ENCODE results near the gene NFIA.

DNA sequence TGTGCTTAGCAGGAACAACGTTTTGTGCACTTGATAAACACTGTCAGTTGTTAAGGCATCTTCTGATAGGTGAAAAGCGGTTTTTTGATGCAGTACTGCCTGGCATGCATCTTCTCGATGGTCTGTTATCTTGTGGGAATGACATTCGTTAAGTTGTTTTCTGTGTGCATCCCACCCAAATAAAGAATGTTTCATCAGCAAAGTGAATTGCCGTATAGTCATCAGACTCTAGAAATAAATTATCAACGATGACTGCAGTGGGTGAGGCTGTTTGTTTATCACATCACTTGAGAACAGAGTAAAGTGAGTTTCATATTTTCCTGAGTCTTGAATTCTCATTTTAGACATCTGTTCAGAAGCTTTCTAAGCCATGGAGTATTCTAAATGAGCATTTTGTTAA is 34.1 kb downstream of the NFIA start:
- TF ChIP-seq, protein P1, sequence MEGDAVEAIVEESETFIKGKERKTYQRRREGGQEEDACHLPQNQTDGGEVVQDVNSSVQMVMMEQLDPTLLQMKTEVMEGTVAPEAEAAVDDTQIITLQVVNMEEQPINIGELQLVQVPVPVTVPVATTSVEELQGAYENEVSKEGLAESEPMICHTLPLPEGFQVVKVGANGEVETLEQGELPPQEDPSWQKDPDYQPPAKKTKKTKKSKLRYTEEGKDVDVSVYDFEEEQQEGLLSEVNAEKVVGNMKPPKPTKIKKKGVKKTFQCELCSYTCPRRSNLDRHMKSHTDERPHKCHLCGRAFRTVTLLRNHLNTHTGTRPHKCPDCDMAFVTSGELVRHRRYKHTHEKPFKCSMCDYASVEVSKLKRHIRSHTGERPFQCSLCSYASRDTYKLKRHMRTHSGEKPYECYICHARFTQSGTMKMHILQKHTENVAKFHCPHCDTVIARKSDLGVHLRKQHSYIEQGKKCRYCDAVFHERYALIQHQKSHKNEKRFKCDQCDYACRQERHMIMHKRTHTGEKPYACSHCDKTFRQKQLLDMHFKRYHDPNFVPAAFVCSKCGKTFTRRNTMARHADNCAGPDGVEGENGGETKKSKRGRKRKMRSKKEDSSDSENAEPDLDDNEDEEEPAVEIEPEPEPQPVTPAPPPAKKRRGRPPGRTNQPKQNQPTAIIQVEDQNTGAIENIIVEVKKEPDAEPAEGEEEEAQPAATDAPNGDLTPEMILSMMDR (conservative IDR thresholded peaks at IDR 0.05; ENCODE audit: low read length), result no peak
- TF ChIP-seq EZH2phosphoT487 (IDR thresholded peaks at IDR 0.05; ENCODE audit: borderline replicate concordance), result no peak

Measured in Loucy (cell line).